Naive B cell (primary cell): Measurements from ENCODE around the gene NELL1. TPM values are rescaled to one million over a fixed set of nuclear protein-coding genes. Genes with fewer than 3 reads are reported as not detected.
"Not testable (repeated sequence)": the region's sequence is repeated elsewhere in the genome, so short reads cannot be mapped to it uniquely, and the experiment has no call there.

Experiments used
- ATAC-seq, 2 donors: fragments of 150-1000 bp; cut with Tn5 transposase; 2 replicates each; pipeline ENCODE4 v1.10.0; 2021; ENCODE audit warnings: low read depth in 2 of 2, mild to moderate bottlenecking in 2 of 2, moderate library complexity in 2 of 2
- DNase-seq: peaks from one replicate; pipeline ENCODE4 v3.0.0; 2022
- H3K27ac Mint-ChIP-seq, 6 donors: one replicate each; pipeline ENCODE4 v1.8.0; 2020 to 2022; ENCODE audit warnings: mild to moderate bottlenecking in 6 of 6, mixed read lengths in 6 of 6, moderate library complexity in 5 of 6, inconsistent platforms in 2 of 6
- H3K27me3 Mint-ChIP-seq, 3 donors: one replicate each; pipeline ENCODE4 v1.8.0; 2021 to 2022; ENCODE audit warnings: mixed read lengths in 3 of 3, mild to moderate bottlenecking in 1 of 3
- H3K36me3 Mint-ChIP-seq, 2 donors: one replicate each; pipeline ENCODE4 v1.8.0; 2020 to 2022; ENCODE audit warnings: mixed read lengths in 2 of 2, inconsistent platforms in 1 of 2, mild to moderate bottlenecking in 1 of 2
- H3K4me1 Mint-ChIP-seq, 3 donors: one replicate each; pipeline ENCODE4 v1.8.0; 2020 to 2022; ENCODE audit warnings: mixed read lengths in 3 of 3, inconsistent platforms in 1 of 3, mild to moderate bottlenecking in 1 of 3, moderate library complexity in 1 of 3
- H3K4me3 Mint-ChIP-seq, 8 donors: one replicate each; pipeline ENCODE4 v1.8.0; 2020 to 2022; ENCODE audit warnings: mild to moderate bottlenecking in 8 of 8, mixed read lengths in 8 of 8, moderate library complexity in 8 of 8, inconsistent platforms in 2 of 8
- H3K9me3 Mint-ChIP-seq, 7 donors: one replicate each; pipeline ENCODE4 v1.8.0; 2020 to 2022; ENCODE audit warnings: mixed read lengths in 7 of 7, mild to moderate bottlenecking in 5 of 7, inconsistent platforms in 2 of 7, moderate library complexity in 1 of 7
- polyA plus RNA-seq, 6 donors: library from polyadenylated mRNA; unstranded; fragments of 300-500 nt; fragmentation: Illumina TruSeq; gene quantifications; one replicate each; pipeline ENCODE4 v1.2.3, GENCODE V29; 2021; ENCODE audit warnings: low read depth in 6 of 6

Gene NELL1
- polyA plus RNA-seq, 6 donors from 2014 or later: not detected

DNA sequence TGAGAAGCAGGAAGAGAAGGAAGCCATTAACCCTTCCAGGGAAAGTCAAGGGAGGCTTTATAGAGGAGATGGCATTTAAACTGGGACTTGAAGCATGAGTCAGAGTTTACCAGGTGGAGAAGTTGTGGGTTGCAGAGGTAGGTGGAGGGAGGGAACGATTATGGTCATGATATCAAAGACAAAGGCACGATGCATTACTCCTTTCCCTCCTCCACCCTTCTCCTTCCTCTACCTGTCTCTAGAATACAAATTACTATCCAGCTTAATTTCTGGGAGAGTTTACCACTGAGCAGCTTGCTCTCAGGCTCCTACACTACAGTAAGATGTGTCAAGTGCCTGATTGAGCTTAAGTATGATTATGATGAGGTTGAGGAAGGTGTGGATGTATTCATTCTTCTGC is 151.7 kb downstream of the NELL1 start:
- H3K9me3 Mint-ChIP-seq: peaks cover 2 to 17% (median 7%) of the 10 kb centered on the region in 7 donors
- H3K27ac Mint-ChIP-seq: peak overlapping the region in 1 of 6 donors; percentile 23
- H3K4me3 Mint-ChIP-seq: no peak overlapping the region
- DNase-seq (no peak), ATAC-seq (no peak)
- H3K27me3 Mint-ChIP-seq: no peaks in the 10 kb centered on the region
- H3K4me1 Mint-ChIP-seq: no peaks in the 10 kb centered on the region
- H3K36me3 Mint-ChIP-seq: no peaks in the 10 kb centered on the region

DNA sequence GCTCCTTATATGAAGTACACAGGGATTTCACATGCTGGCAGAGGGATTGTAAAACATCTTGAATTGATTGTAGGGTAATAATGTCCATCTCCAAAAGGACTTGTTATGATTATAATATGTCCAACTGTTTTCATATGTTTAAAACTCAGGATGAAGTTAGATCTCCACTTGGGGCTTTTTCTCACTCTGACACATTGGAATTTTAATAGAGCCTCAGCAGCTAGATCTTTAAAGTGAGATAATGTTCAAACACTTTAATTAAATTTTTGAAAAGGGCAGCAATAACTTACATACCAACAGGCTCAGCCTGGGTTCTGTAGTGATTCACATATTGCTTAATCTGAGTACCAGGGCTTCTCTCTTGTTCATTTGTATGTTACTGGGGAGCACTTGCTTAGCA is 152.1 kb downstream of the NELL1 start:
- no peaks in the 10 kb centered on the region for H3K4me1 Mint-ChIP-seq
- DNase-seq (no peak), ATAC-seq (no peak)
- no peaks in the 10 kb centered on the region for H3K27me3 Mint-ChIP-seq
- no peaks in the 10 kb centered on the region for H3K36me3 Mint-ChIP-seq
- peaks cover 2 to 17% (median 5%) of the 10 kb centered on the region in 7 donors for H3K9me3 Mint-ChIP-seq
- no peak overlapping the region for H3K4me3 Mint-ChIP-seq
- H3K27ac Mint-ChIP-seq: no peak overlapping the region

DNA sequence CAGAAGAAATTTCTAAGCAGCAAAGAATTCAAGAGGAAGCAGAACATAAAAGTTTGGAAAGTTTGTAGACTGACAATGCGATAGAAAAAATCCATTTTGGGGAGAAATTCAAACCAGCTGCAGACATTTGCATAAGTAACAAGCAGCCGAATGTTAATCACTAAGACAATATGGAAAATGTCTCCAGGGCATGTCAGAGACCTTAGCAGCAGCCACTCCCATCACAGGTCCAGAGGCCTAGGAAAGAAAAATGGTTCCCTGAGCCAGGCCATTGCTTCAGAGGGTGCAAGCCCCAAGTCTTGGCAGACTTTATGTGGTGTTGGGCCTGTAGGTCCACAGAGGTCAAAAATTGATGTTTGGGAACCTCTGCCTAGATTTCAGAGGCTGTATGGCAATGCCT is 155.4 kb downstream of the NELL1 start:
- H3K4me3 Mint-ChIP-seq: no peak overlapping the region
- no peak for ATAC-seq

DNA sequence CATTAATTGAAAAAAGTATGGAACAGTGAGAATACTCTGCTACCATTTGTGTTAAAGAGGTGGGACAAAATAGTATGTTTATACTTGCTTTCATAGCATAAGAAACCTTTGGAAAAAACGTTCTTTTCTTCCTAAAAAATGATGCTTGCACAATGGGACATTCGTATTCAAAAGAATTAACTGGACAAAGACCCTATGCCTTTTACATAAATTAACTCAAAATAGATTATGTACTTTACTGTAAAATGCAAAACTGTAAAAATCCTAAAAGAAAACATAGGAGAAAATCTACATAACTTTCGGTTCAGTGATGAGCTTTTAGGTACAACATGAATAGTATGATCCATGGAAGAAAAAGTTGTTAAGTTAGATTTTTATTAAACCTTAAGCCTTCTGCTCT is 166.2 kb downstream of the NELL1 start:
- H3K36me3 Mint-ChIP-seq: no peaks in the 10 kb centered on the region
- ATAC-seq: no peak
- no peaks in the 10 kb centered on the region for H3K4me1 Mint-ChIP-seq
- no peaks in the 10 kb centered on the region for H3K27me3 Mint-ChIP-seq
- H3K27ac Mint-ChIP-seq: no peak overlapping the region
- peaks cover 0 to 3% (median 0%) of the 10 kb centered on the region in 7 donors for H3K9me3 Mint-ChIP-seq
- DNase-seq: no peak
- no peak overlapping the region for H3K4me3 Mint-ChIP-seq

More for the DNA sequence above, 155.4 kb downstream of the NELL1 start:
- no peaks in the 10 kb centered on the region for H3K36me3 Mint-ChIP-seq
- peaks cover 0 to 17% (median 5%) of the 10 kb centered on the region in 7 donors for H3K9me3 Mint-ChIP-seq
- no peak overlapping the region for H3K27ac Mint-ChIP-seq
- H3K27me3 Mint-ChIP-seq: no peaks in the 10 kb centered on the region
- DNase-seq: no peak
- H3K4me1 Mint-ChIP-seq: no peaks in the 10 kb centered on the region

DNA sequence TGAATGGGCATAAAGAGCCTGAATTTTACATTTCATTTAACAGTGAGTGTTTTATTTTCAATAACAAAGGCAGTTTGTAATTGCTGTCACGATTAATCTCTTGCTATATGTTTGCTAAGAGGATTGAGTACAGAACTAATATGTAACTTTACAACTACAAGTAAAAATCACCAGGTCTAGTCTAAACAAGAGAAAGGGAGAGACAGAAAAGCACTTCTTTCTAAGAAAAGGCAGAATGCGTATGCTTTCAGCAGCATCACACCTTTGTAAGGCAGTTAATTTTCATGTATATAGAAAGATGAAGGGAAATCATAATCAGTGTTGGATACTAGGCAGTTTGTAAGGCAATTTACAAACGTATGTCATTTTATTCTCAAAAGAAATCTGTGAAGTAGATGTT is 169.8 kb downstream of the NELL1 start:
- H3K36me3 Mint-ChIP-seq: no peaks in the 10 kb centered on the region
- ATAC-seq (no peak), DNase-seq (no peak)
- no peaks in the 10 kb centered on the region for H3K27me3 Mint-ChIP-seq
- no peak overlapping the region for H3K27ac Mint-ChIP-seq
- H3K4me3 Mint-ChIP-seq: no peak overlapping the region
- H3K9me3 Mint-ChIP-seq: peaks cover 0 to 2% (median 0%) of the 10 kb centered on the region in 7 donors
- no peaks in the 10 kb centered on the region for H3K4me1 Mint-ChIP-seq

DNA sequence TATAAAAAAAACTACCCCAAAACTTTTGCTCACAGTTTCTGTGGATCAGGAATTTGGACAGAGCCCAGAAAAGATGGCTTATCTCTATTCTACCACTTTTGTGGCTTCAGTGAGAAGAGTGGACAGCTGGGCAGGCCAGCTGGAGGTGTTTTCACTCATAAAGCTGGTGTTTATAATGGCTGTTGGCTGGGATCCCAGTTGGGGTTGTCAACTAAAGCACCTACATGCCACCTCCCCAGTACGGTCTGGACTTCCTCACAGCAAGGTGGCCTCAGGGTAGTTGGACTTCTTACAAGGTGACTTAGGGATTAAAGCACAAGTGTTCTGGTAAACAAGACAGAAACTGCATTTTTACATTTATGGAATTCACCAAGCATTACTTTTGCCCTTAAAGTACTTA is 171.0 kb downstream of the NELL1 start:
- H3K9me3 Mint-ChIP-seq: peaks cover 0 to 2% (median 0%) of the 10 kb centered on the region in 7 donors
- no peaks in the 10 kb centered on the region for H3K27me3 Mint-ChIP-seq
- no peak overlapping the region for H3K4me3 Mint-ChIP-seq
- DNase-seq: no peak
- H3K27ac Mint-ChIP-seq: no peak overlapping the region
- no peaks in the 10 kb centered on the region for H3K36me3 Mint-ChIP-seq
- no peaks in the 10 kb centered on the region for H3K4me1 Mint-ChIP-seq
- ATAC-seq: no peak

DNA sequence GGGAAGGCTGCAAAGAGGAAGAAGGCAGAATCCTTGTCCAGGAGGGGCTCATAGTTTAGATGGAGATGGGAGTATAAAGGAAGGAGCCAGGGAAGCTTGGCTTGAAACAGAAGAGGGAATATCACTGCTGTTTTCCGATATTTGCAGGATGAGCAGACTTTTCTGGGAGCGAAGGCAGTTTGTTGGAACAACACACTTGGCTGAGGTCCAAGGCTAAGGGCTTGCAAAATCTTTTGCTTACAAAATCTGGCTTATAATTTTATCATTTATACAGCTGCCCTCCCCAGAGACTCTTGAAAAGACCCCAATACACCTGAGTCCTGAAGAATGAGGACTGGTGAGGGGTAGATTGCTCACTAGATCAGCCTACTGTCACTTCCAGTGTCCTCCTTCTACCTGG is 174.8 kb downstream of the NELL1 start:
- H3K36me3 Mint-ChIP-seq: no peaks in the 10 kb centered on the region
- no peaks in the 10 kb centered on the region for H3K27me3 Mint-ChIP-seq
- no peak for DNase-seq
- H3K4me1 Mint-ChIP-seq: no peaks in the 10 kb centered on the region
- no peak overlapping the region for H3K27ac Mint-ChIP-seq
- peaks cover 0 to 7% (median 0%) of the 10 kb centered on the region in 7 donors for H3K9me3 Mint-ChIP-seq
- H3K4me3 Mint-ChIP-seq: no peak overlapping the region
- no peak for ATAC-seq

DNA sequence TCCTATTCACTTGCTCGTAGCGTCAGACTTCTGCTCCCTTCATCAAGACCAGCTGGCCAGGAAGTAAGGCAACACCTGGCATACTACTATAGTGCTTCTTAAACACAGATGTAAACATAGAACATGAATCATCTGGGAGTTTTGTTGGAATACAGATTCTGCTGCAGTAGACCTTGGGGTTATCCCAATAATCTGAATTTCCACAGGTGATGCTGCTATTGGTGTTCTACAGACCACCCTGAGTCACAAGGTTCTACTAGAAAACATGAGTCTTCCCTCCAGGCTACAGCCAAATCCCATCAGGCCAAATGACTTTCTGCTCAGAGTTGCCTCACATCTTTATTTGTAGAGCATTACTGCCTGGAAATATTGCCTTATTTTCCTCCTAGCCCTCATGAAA is 175.2 kb downstream of the NELL1 start:
- Mint-ChIP-seq H3K36me3 (no peaks in the 10 kb centered on the region), H3K27ac (no peak overlapping the region), H3K4me3 (no peak overlapping the region), H3K27me3 (no peaks in the 10 kb centered on the region), H3K4me1 (no peaks in the 10 kb centered on the region), H3K9me3 (peaks cover 0 to 7% (median 0%) of the 10 kb centered on the region in 7 donors)
- DNase-seq (no peak), ATAC-seq (no peak)

DNA sequence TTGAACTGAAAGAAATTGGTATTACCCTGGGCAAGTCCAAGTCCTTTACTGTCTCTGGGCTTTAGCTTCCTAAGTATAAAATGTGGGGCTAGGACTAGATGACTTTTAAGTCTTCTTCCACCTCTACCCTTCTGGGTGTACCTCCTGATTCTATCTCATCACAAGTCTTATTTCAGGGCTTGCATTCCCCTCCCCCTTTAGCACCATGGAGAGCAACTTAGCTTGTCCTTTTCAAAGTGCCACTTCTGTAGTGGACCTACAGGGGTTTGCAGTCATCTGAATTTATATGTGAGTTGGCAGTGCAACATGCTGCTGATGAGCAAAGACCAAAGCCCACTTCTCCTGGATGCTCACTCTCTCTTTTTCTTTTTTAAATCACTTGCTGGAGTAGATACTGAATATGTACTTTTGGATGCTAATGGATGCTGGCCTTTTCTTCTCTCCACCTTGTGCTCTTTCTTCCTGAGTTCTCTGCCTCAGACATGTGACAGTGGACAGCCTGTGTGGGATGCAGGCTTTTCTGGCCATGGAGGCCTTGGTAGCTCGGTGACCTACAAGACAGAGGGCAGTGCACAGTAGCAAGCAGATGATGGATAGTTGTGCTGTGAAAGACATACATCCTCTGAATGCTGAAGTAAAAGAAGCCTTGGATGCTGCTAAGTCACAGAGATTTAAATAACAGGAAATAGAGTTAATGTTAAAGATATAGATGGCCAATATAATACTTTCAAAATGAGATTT is 185.0 kb downstream of the NELL1 start:
- H3K9me3 Mint-ChIP-seq: peaks cover 0 to 13% (median 2%) of the 10 kb centered on the region in 7 donors
- H3K27ac Mint-ChIP-seq: no peak overlapping the region
- H3K4me3 Mint-ChIP-seq: no peak overlapping the region
- ATAC-seq: no peak
- H3K36me3 Mint-ChIP-seq: no peaks in the 10 kb centered on the region
- DNase-seq: no peak
- no peaks in the 10 kb centered on the region for H3K4me1 Mint-ChIP-seq
- H3K27me3 Mint-ChIP-seq: no peaks in the 10 kb centered on the region

DNA sequence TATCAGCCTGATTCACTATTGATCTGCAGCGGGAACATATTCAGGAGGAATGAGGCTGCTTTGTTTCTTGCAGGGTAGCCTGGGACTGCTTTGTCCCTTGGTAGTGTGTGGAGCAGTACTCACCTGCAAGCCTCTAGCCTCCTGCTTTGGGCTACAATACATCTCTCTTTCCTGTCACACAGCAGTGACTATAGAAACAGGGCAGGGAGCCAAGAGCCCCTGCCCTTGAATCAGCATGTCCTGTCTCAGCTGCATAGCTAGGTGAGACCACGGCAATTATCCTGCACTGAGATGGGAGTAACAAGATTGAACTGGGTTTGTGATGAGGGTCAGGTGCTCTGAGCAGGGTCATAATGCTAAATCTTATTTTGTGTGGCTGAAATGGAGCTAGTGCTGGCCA is 191.9 kb downstream of the NELL1 start:
- Mint-ChIP-seq H3K4me3 (no peak overlapping the region), H3K4me1 (no peaks in the 10 kb centered on the region), H3K9me3 (peaks cover 0 to 8% (median 5%) of the 10 kb centered on the region in 7 donors), H3K27ac (no peak overlapping the region), H3K27me3 (no peaks in the 10 kb centered on the region), H3K36me3 (no peaks in the 10 kb centered on the region)
- no peak for ATAC-seq
- no peak for DNase-seq

DNA sequence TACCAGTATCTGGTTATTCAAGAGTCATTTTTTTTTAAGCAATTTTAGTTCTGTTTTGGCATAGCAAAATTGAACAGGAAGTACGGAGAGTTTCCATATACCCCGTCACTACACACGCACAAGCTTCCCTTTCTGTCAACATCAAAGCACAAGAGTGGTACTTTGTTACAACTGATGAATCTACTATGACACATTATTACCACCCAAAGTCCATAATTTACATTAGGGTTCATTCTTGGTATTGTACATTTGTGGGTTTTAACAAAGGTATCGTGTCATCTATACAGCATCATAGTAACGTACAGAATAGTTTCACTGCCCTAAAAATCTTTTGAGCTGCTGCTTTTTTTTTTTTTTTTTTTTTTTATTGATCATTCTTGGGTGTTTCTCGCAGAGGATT is 192.9 kb downstream of the NELL1 start:
- peak overlapping the region in 1 of 6 donors; percentile 35 for H3K27ac Mint-ChIP-seq
- not testable (repeated sequence) for H3K9me3 Mint-ChIP-seq, ATAC-seq, H3K27me3 Mint-ChIP-seq, H3K36me3 Mint-ChIP-seq, H3K4me3 Mint-ChIP-seq, H3K4me1 Mint-ChIP-seq, DNase-seq

DNA sequence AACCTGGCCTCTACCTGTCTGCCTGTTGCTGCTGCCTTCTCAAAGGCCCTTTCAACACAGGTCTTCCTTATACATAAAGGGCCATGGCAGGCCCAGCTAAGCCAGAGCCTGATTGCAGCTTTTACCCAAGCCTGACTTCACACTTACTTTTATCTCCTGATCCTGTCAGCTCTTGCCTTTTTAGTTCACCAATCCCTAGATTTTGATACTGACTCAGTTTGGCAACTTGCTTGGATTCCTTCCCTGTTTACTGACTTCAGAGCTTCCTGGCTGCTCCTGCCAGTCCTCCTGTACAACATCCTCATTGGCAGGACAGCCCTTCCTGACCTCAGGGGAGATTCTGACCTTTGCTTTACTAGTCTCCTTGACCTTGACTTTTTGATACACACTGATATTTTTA is 195.2 kb downstream of the NELL1 start:
- Mint-ChIP-seq H3K36me3 (no peaks in the 10 kb centered on the region), H3K4me1 (no peaks in the 10 kb centered on the region), H3K4me3 (peak overlapping the region in 1 of 8 donors; percentile 1), H3K9me3 (peaks cover 0 to 8% (median 3%) of the 10 kb centered on the region in 7 donors), H3K27me3 (no peaks in the 10 kb centered on the region), H3K27ac (no peak overlapping the region)
- ATAC-seq (no peak), DNase-seq (no peak)

DNA sequence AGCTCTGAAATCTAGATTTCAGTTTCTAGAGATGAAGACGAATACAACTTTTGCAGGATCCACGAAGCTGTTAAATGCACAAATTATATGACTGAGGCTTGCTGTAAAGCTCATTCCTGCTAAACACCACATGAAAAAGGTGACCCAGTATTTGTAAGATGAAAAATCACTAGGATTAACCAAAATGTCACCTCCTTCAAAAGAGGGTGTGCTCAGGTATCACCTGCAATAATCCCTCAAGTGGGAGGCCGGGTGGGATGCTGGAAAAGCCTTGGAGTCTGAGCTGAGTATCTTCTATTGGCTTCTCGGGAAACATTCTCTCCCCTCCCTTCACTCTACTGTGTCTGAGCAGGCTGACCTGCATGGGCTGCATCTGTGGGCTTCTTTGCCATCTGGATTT is 195.8 kb downstream of the NELL1 start:
- DNase-seq (no peak), ATAC-seq (no peak)
- Mint-ChIP-seq H3K9me3 (peaks cover 0 to 8% (median 3%) of the 10 kb centered on the region in 7 donors), H3K27me3 (no peaks in the 10 kb centered on the region), H3K27ac (no peak overlapping the region), H3K36me3 (no peaks in the 10 kb centered on the region), H3K4me3 (no peak overlapping the region), H3K4me1 (no peaks in the 10 kb centered on the region)

DNA sequence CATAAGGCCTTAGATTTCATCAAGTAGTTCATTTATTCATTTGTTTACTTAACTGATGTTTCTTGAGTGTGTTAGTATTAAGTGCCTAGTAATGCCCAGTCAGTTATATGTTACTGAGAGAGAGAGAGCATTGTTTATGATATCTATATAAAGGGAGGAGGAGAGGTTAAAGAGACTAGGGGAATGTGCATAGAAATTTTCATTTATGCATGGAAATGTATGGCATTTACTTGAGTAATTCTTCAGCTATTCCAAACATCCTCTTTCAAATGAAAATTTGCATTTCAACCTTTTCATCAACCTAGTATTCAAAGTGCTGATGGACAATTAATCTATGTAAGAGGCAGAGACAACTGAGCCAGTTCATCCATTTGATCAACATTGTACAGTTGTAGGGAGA is 199.7 kb downstream of the NELL1 start:
- Mint-ChIP-seq H3K36me3 (no peaks in the 10 kb centered on the region), H3K4me3 (no peak overlapping the region), H3K27me3 (no peaks in the 10 kb centered on the region), H3K27ac (no peak overlapping the region), H3K9me3 (peaks cover 0 to 8% (median 3%) of the 10 kb centered on the region in 7 donors), H3K4me1 (no peaks in the 10 kb centered on the region)
- DNase-seq: no peak
- no peak for ATAC-seq

DNA sequence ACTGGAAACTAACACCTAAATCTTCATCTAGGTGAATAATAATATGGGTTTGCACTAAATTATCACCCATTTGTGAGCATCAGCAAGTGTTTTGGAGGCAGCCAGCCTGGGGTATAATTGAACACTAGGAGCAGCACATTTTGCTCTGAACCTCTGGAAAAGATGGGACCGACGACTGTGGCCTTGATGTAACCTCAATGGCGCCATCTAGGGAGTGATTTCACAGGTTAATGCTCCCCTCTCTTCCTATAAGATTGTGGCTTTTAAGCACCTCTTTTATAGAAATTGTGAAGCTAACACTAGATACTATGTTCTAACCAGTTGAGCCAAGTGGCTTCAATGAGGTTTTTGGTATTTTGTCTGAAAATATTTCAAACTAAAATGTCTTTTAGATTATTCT is 203.7 kb downstream of the NELL1 start:
- H3K27ac Mint-ChIP-seq: no peak overlapping the region
- H3K27me3 Mint-ChIP-seq: no peaks in the 10 kb centered on the region
- no peaks in the 10 kb centered on the region for H3K4me1 Mint-ChIP-seq
- DNase-seq (no peak), ATAC-seq (no peak)
- H3K9me3 Mint-ChIP-seq: no peaks in the 10 kb centered on the region
- no peaks in the 10 kb centered on the region for H3K36me3 Mint-ChIP-seq
- H3K4me3 Mint-ChIP-seq: no peak overlapping the region
